ENCODE measurements around the gene BRMS1L. TPM values are rescaled to one million over a fixed set of nuclear protein-coding genes. Genes with fewer than 3 reads are reported as not detected.

BRMS1L gene
- total and polyA plus RNA-seq, 2 of the 13 experiments (the other 11 are each of a cell fraction or from before 2014, with no cell fraction given), result 21.1 to 23.8 TPM

GRCh38 chr14:35810963-35811362 is 15.2 kb upstream of the BRMS1L start:
- no TSS peak for BruUV-seq (replicated peaks)
- Histone ChIP-seq H3K9ac (ENCODE audit: insufficient read depth, low read depth, low read length) (no peak overlapping the region), H3K4me3 (replicated peaks in 1 of 3; ENCODE audit: insufficient read depth in 1 of 3, low read depth in 2 of 3, low read length in 3 of 3) (no peak overlapping the region), H3K36me3 (replicated peaks in 1 of 2; ENCODE audit: control insufficient read depth in 1 of 2, insufficient read depth in 2 of 2, low read length in 2 of 2) (no peaks in the 10 kb centered on the region), H3K27me3 (ENCODE audit: control insufficient read depth in 1 of 2, insufficient read depth in 2 of 2, low read length in 2 of 2) (no peaks in the 10 kb centered on the region; a peak in 1 of 5 replicates), H3K4me1 (ENCODE audit: insufficient read depth, low read length) (peaks cover 34% of the 10 kb centered on the region), H3K4me2 (ENCODE audit: low read depth, low read length) (no peak overlapping the region), H3K9me3 (ENCODE audit: low read length) (no peaks in the 10 kb centered on the region), H3K27ac (ENCODE audit: extremely low read length, insufficient read depth, low read length) (no peak overlapping the region), H3K79me2 (ENCODE audit: insufficient read depth, low read length) (peaks cover 28% of the 10 kb centered on the region), H2AFZ (ENCODE audit: low read length) (no peak overlapping the region), H4K20me1 (ENCODE audit: insufficient read depth, low read length) (0 out of 2 replicates have a peak, but pooled peaks cover 8% of the 10 kb centered on the region)
- in situ Hi-C loops (cut with HindIII; ENCODE audit: extremely low pct_ligation_motif_present, low pct_unique_long_range_greater_than_20kb), result loop anchor here (10.0 to 25.0 kb wide), 3 partner anchors 116 to 674 kb away; partner anchors contain the start of gene INSM2
- ATAC-seq (no peak), FAIRE-seq (no peak), DNase-seq (ENCODE audit: low spot score) (no peak)
- ChIA-PET CTCF (ENCODE audit: low intra/inter-chr PET ratio, low total read pairs) (no interaction called here), POLR2A (no interaction called here)
- 48% methylated on average over 4 of the region's 4 CpGs for WGBS (ENCODE audit: low lambda C conversion rate)
- no peak for TF ChIP-seq ZNF839 (CRISPR knock-in tag; IDR thresholded peaks at IDR 0.05; ENCODE audit: borderline replicate concordance)
- TF ChIP-seq MYNN (CRISPR knock-in tag; IDR thresholded peaks at IDR 0.05; ENCODE audit: low read depth), result no peak
- peak; percentile 93 for TF ChIP-seq CEBPB (IDR thresholded peaks at IDR 0.05; ENCODE audit: borderline replicate concordance, low read depth, low read length)
- peak; percentile 82 for TF ChIP-seq CEBPG (CRISPR knock-in tag; IDR thresholded peaks at IDR 0.05)
- intact Hi-C loops (cut with micrococcal nuclease; ENCODE audit: unreplicated experiment), result loop anchor here (10.0 kb wide), 1 partner anchor 666 kb away; no protein-coding TSS in a partner anchor

- Histone ChIP-seq H4K20me1 (ENCODE audit: insufficient read depth, low read length) (no peaks in the 10 kb centered on the region), H2AFZ (ENCODE audit: low read length) (no peak overlapping the region), H3K27me3 (ENCODE audit: control insufficient read depth in 1 of 2, insufficient read depth in 2 of 2, low read length in 2 of 2) (no peaks in the 10 kb centered on the region), H3K4me2 (ENCODE audit: low read depth, low read length) (no peak overlapping the region), H3K36me3 (replicated peaks in 1 of 2; ENCODE audit: control insufficient read depth in 1 of 2, insufficient read depth in 2 of 2, low read length in 2 of 2) (no peaks in the 10 kb centered on the region), H3K9me3 (ENCODE audit: low read length) (no peaks in the 10 kb centered on the region), H3K27ac (ENCODE audit: extremely low read length, insufficient read depth, low read length) (no peak overlapping the region), H3K79me2 (ENCODE audit: insufficient read depth, low read length) (no peaks in the 10 kb centered on the region), H3K4me1 (ENCODE audit: insufficient read depth, low read length) (peaks cover 19% of the 10 kb centered on the region), H3K9ac (ENCODE audit: insufficient read depth, low read depth, low read length) (no peak overlapping the region), H3K4me3 (replicated peaks in 1 of 3; ENCODE audit: insufficient read depth in 1 of 3, low read depth in 2 of 3, low read length in 3 of 3) (no peak overlapping the region)
- FAIRE-seq, result peak; percentile 64
- ChIA-PET CTCF (ENCODE audit: low intra/inter-chr PET ratio, low total read pairs) (interaction anchor here (1.0 to 1.6 kb wide), 2 partner anchors 10 to 127 kb away, joined by 3 to 5 read pairs; no protein-coding TSS in a partner anchor), POLR2A (interaction anchor here (0.7 to 5.5 kb wide), 2 partner anchors 12 to 54 kb away, joined by 3 to 43 read pairs; partner anchors contain the start of gene BRMS1L)
- in situ Hi-C loops (cut with HindIII; ENCODE audit: extremely low pct_ligation_motif_present, low pct_unique_long_range_greater_than_20kb) (loop anchor here (5.0 to 25.0 kb wide), 4 partner anchors 120 to 677 kb away; partner anchors contain the start of gene INSM2), intact Hi-C loops (cut with micrococcal nuclease; ENCODE audit: unreplicated experiment) (loop anchor here (1.0 to 10.0 kb wide), 6 partner anchors 44 to 670 kb away; no protein-coding TSS in a partner anchor)
- peak; percentile 88 for DNase-seq (ENCODE audit: low spot score)
- WGBS (ENCODE audit: low lambda C conversion rate), result 28% methylated on average over 3 of the region's 3 CpGs
- ATAC-seq, result peak; percentile 86
- no TSS peak for BruUV-seq (replicated peaks)
- TF ChIP-seq ZNF44 (CRISPR knock-in tag; IDR thresholded peaks at IDR 0.05) (no peak), KDM3A (CRISPR knock-in tag; IDR thresholded peaks at IDR 0.05; ENCODE audit: low read depth) (no peak), XBP1 (CRISPR knock-in tag; IDR thresholded peaks at IDR 0.05) (no peak), RBAK (CRISPR knock-in tag; IDR thresholded peaks at IDR 0.05) (no peak), MTF2 (CRISPR knock-in tag; IDR thresholded peaks at IDR 0.05; ENCODE audit: borderline replicate concordance) (no peak), ERF (CRISPR knock-in tag; IDR thresholded peaks at IDR 0.05) (peak; percentile 49; the same call in 1 of the 2 replicates), ZNF777 (CRISPR knock-in tag; IDR thresholded peaks at IDR 0.05) (no peak), ETS1 (CRISPR knock-in tag; IDR thresholded peaks at IDR 0.05) (no peak), RBM39 (IDR thresholded peaks at IDR 0.05; ENCODE audit: low read depth, low read length, poor library complexity, severe bottlenecking) (no peak), FOXK1 (CRISPR knock-in tag; IDR thresholded peaks at IDR 0.05; ENCODE audit: borderline replicate concordance, low read depth) (peak; percentile 35; the same call in 1 of the 2 replicates), PCBP1 (IDR thresholded peaks at IDR 0.05; ENCODE audit: borderline replicate concordance, low read depth, low read length) (no peak), ZNF451 (CRISPR knock-in tag; IDR thresholded peaks at IDR 0.05) (no peak), ZNF296 (CRISPR knock-in tag; conservative IDR thresholded peaks at IDR 0.05) (no peak), ASH2L (IDR thresholded peaks at IDR 0.05; ENCODE audit: insufficient read length, low read depth, low read length) (peak; percentile 45)
Measured at GRCh38 chr14:35814371-35815005, 11.7 kb upstream of the BRMS1L start.

All from HepG2 (cell line).